Measurements from ENCODE around the gene CPA2. TPM values are rescaled to one million over a fixed set of nuclear protein-coding genes. Genes with fewer than 3 reads are reported as not detected.

Gene CPA2
- total RNA-seq, 2 donors from 2014 or later, result 1.1 to 1.7 TPM

DNA sequence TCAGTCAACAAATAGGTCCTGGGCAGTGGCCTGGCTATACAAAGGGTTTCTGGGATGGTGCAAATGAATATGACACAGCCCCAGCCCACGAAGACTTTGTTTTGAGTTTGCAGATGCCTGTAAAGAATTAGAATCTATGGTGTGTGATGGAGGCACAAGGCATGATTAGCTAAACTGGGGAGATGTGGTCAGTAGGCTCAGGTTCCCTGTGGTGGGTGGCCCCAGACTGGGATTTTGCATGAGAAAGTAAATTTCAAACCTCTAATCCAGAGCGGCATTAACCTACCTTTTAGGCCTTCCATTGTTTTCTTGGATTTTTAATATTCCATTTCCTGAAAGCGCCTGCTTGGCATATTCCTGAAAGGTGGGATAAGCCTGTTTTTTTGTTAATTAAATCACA is 71.6 kb downstream of the CPA2 start:
- no peak for DNase-seq
- no peak for ATAC-seq
- intact Hi-C loops (cut with DNase I, micrococcal nuclease), result no loop called here

Other genes with a start within 250 kb of the CPA2 start
- gene ZC3HC1, start 215.5 kb upstream of the CPA2 start, total RNA-seq, result 1 to 10 TPM; 7.1 to 7.2 TPM
- gene KLHDC10, start 196.3 kb upstream of the CPA2 start, total RNA-seq, result 10 to 100 TPM; 27.9 to 29.0 TPM
- 10 to 100 TPM; 17.7 to 23.5 TPM for gene TMEM209, start 61.5 kb upstream of the CPA2 start, total RNA-seq
- gene SSMEM1, start 59.0 kb upstream of the CPA2 start, total RNA-seq, result not detected
- not detected for gene CPA4, start 26.3 kb downstream of the CPA2 start, total RNA-seq
- not detected for gene CPA5, start 78.0 kb downstream of the CPA2 start, total RNA-seq
- 1 to 10 TPM in 1 of 2 donors, not detected in 1; 4.8 TPM for gene CPA1, start 113.6 kb downstream of the CPA2 start, total RNA-seq
- gene CEP41, start 174.2 kb downstream of the CPA2 start, total RNA-seq, result 1 to 10 TPM; 6.3 to 6.5 TPM
- 10 to 100 TPM; 44.3 to 47.7 TPM for gene MEST, start 225.2 kb downstream of the CPA2 start, total RNA-seq